MM.1S (cell line): ENCODE measurements around the gene MAMLD1.
A peak's percentile ranks its signal among the peaks of the same experiment; 100 is the strongest.

Source experiments
- DNase-seq: peaks from one replicate; pipeline ENCODE4 v3.0.0-alpha.2; 2015
- H2AFZ ChIP-seq: fragments of 300-600 bp; sonication (generic); 2 replicates; pipeline ENCODE4 v1.6.0; 2016; ENCODE audit warnings: antibody characterized with exemption, low read length
- H3F3A ChIP-seq: fragments of 300-600 bp; sonication (generic); 2 replicates; pipeline ENCODE4 v1.6.1; 2016; ENCODE audit warnings: mild to moderate bottlenecking, antibody characterized with exemption, low read length, moderate library complexity, mixed read lengths; ENCODE audit not compliant: insufficient read depth
- H3K27ac ChIP-seq: fragments of 300-600 bp; sonication (generic); 2 replicates; pipeline ENCODE4 v1.5.1; 2016; ENCODE audit warnings: mild to moderate bottlenecking, low read length
- H3K27me3 ChIP-seq: fragments of 300-600 bp; sonication (generic); replicated peaks from 2 replicates; pipeline ENCODE4 v1.6.0; 2016; ENCODE audit warnings: low read length; ENCODE audit not compliant: insufficient read depth
- H3K36me3 ChIP-seq: fragments of 300-600 bp; sonication (generic); replicated peaks from 2 replicates; pipeline ENCODE4 v1.6.1; 2016; ENCODE audit warnings: mild to moderate bottlenecking, low read length, mixed read lengths; ENCODE audit not compliant: insufficient read depth
- H3K4me1 ChIP-seq: fragments of 300-600 bp; sonication (generic); 2 replicates; pipeline ENCODE4 v1.6.1; 2016; ENCODE audit warnings: low read length, mixed read lengths
- H3K4me2 ChIP-seq: fragments of 300-600 bp; sonication (generic); 2 replicates; pipeline ENCODE4 v1.6.0; 2016; ENCODE audit warnings: low read depth, low read length
- H3K4me3 ChIP-seq: fragments of 300-600 bp; sonication (generic); 2 replicates; pipeline ENCODE4 v1.5.1; 2016; ENCODE audit warnings: low read length, mixed read lengths
- H3K79me2 ChIP-seq: fragments of 300-600 bp; sonication (generic); 2 replicates; pipeline ENCODE4 v1.6.1; 2016; ENCODE audit warnings: mixed run types, low read length, mixed read lengths
- H3K9ac ChIP-seq: fragments of 300-600 bp; sonication (generic); 2 replicates; pipeline ENCODE4 v1.6.1; 2016; ENCODE audit warnings: low read length, mixed read lengths
- H3K9me2 ChIP-seq: fragments of 300-600 bp; sonication (generic); replicated peaks from 2 replicates; pipeline ENCODE4 v1.6.1; 2016; ENCODE audit warnings: mild to moderate bottlenecking, low read length, mixed read lengths; ENCODE audit not compliant: insufficient read depth
- H3K9me3 ChIP-seq: fragments of 300-600 bp; sonication (generic); replicated peaks from 2 replicates; pipeline ENCODE4 v1.6.1; 2016; ENCODE audit warnings: mild to moderate bottlenecking, low read length, mixed read lengths; ENCODE audit not compliant: insufficient read depth
- H4K20me1 ChIP-seq: fragments of 300-600 bp; sonication (generic); 2 replicates; pipeline ENCODE4 v1.6.1; 2016; ENCODE audit warnings: mild to moderate bottlenecking, low read length, moderate library complexity, mixed read lengths; ENCODE audit not compliant: insufficient read depth
- CTCF ChIP-seq: fragments of 300-600 bp; sonication (generic); IDR thresholded peaks from 2 replicates; pipeline ENCODE4 v1.5.1; 2016; ENCODE audit warnings: antibody characterized with exemption, low read length, mixed read lengths
- EZH2 ChIP-seq: fragments of 300-600 bp; sonication (generic); optimal IDR thresholded peaks from 2 replicates; pipeline ENCODE3; 2017; ENCODE audit warnings: low read depth, mild to moderate bottlenecking, antibody characterized with exemption, low read length, mixed read lengths
- EZH2phosphoT487 ChIP-seq: fragments of 300-600 bp; sonication (generic); IDR thresholded peaks from 2 replicates; pipeline ENCODE4 v1.6.1; 2018; ENCODE audit warnings: antibody characterized with exemption, low read length

The MAMLD1 gene

GRCh38 chrX:150483356-150483985, 120.4 kb downstream of the MAMLD1 start:
- H3K27ac ChIP-seq, result no peak overlapping the region
- no peak for TF ChIP-seq EZH2phosphoT487
- TF ChIP-seq CTCF, result no peak
- TF ChIP-seq EZH2, result no peak
- no peak for DNase-seq
- no peak overlapping the region for H2AFZ ChIP-seq
- no peaks in the 10 kb centered on the region for H3K9me3 ChIP-seq
- H3K4me1 ChIP-seq, result peaks cover 9% of the 10 kb centered on the region; the same call in 1 of the 2 replicates
- H3K36me3 ChIP-seq, result no peaks in the 10 kb centered on the region
- no peak overlapping the region for H3K4me2 ChIP-seq
- no peak overlapping the region for H3K4me3 ChIP-seq
- H3F3A ChIP-seq, result peaks cover 3% of the 10 kb centered on the region; the same call in 1 of the 2 replicates
- no peaks in the 10 kb centered on the region for H3K79me2 ChIP-seq
- no peaks in the 10 kb centered on the region for H4K20me1 ChIP-seq
- no peaks in the 10 kb centered on the region for H3K27me3 ChIP-seq
- H3K9me2 ChIP-seq, result no peaks in the 10 kb centered on the region
- no peak overlapping the region for H3K9ac ChIP-seq

- no peak overlapping the region for H3K9ac ChIP-seq
- no peaks in the 10 kb centered on the region for H3F3A ChIP-seq
- H3K4me3 ChIP-seq, result no peak overlapping the region
- H3K9me2 ChIP-seq, result no peaks in the 10 kb centered on the region
- H3K79me2 ChIP-seq, result no peaks in the 10 kb centered on the region
- H2AFZ ChIP-seq, result no peak overlapping the region
- no peaks in the 10 kb centered on the region for H3K27me3 ChIP-seq
- no peak overlapping the region for H3K27ac ChIP-seq
- no peaks in the 10 kb centered on the region for H4K20me1 ChIP-seq
- peak; percentile 28 for DNase-seq
- TF ChIP-seq CTCF (peak; percentile 58), EZH2 (no peak)
- H3K9me3 ChIP-seq, result no peaks in the 10 kb centered on the region
- no peaks in the 10 kb centered on the region for H3K36me3 ChIP-seq
- H3K4me2 ChIP-seq, result no peak overlapping the region
- H3K4me1 ChIP-seq, result no peaks in the 10 kb centered on the region
These were observed 122.9 kb downstream of the MAMLD1 start for GRCh38 chrX:150486011-150486410.

- Histone ChIP-seq H3K4me3 (no peak overlapping the region), H3K4me2 (no peak overlapping the region), H3K9me2 (no peaks in the 10 kb centered on the region), H3K9me3 (no peaks in the 10 kb centered on the region), H4K20me1 (no peaks in the 10 kb centered on the region), H3F3A (no peaks in the 10 kb centered on the region), H3K27ac (no peak overlapping the region), H3K36me3 (no peaks in the 10 kb centered on the region), H3K27me3 (no peaks in the 10 kb centered on the region), H3K4me1 (no peaks in the 10 kb centered on the region), H3K9ac (no peak overlapping the region), H2AFZ (no peak overlapping the region), H3K79me2 (no peaks in the 10 kb centered on the region)
- no peak for DNase-seq
- TF ChIP-seq EZH2, result no peak
- no peak for TF ChIP-seq EZH2phosphoT487
- no peak for TF ChIP-seq CTCF
These were observed 124.4 kb downstream of the MAMLD1 start for GRCh38 chrX:150487369-150488094.
